HEK293T (cell line): ENCODE measurements around the gene CDH2.

Experiments used
- ARNT ChIP-seq: fragments of 450-650 bp; IDR thresholded peaks from 2 replicates; pipeline ENCODE4 v1.6.1; 2017; ENCODE audit warnings: mild to moderate bottlenecking
- BHLHE40 ChIP-seq: fragments of 450-650 bp; IDR thresholded peaks from 2 replicates; pipeline ENCODE4 v1.6.1; 2016; ENCODE audit warnings: mild to moderate bottlenecking, moderate library complexity, borderline replicate concordance
- CTBP1 ChIP-seq: fragments of 450-650 bp; IDR thresholded peaks from 2 replicates; pipeline ENCODE4 v1.6.1; 2016; ENCODE audit warnings: borderline replicate concordance
- ELF4 ChIP-seq: fragments of 450-650 bp; IDR thresholded peaks from 2 replicates; pipeline ENCODE4 v1.6.1; 2017; ENCODE audit warnings: antibody characterized with exemption
- FOXA1 ChIP-seq: fragments of 450-650 bp; IDR thresholded peaks from 2 replicates; pipeline ENCODE4 v1.6.1; 2016; ENCODE audit warnings: mild to moderate bottlenecking
- FOXK2 ChIP-seq: fragments of 450-650 bp; IDR thresholded peaks from 2 replicates; pipeline ENCODE4 v1.6.1; 2016; ENCODE audit warnings: mild to moderate bottlenecking
- NFRKB ChIP-seq: fragments of 450-650 bp; IDR thresholded peaks from 2 replicates; pipeline ENCODE4 v1.6.1; 2016; ENCODE audit warnings: mild to moderate bottlenecking, moderate library complexity
- SP1 ChIP-seq: fragments of 450-650 bp; IDR thresholded peaks from 2 replicates; pipeline ENCODE4 v1.6.1; 2017
- TARDBP ChIP-seq: fragments of 450-650 bp; IDR thresholded peaks from 2 replicates; pipeline ENCODE4 v1.6.1; 2016
- ZNF384 ChIP-seq: fragments of 450-650 bp; IDR thresholded peaks from 2 replicates; pipeline ENCODE4 v1.6.1; 2016

GRCh38 chr18:27952741-27953140 is 224.2 kb downstream of the CDH2 start:
- TF ChIP-seq ELF4, result no peak
- no peak for TF ChIP-seq NFRKB
- no peak for TF ChIP-seq ZNF384
- TF ChIP-seq CTBP1, result no peak
- no peak for TF ChIP-seq SP1
- no peak for TF ChIP-seq ARNT
- TF ChIP-seq FOXA1, result no peak
- TF ChIP-seq TARDBP, result no peak
- no peak for TF ChIP-seq BHLHE40
- TF ChIP-seq FOXK2, result no peak
